Measurements from ENCODE around the gene SLC1A3.

Gene SLC1A3

GRCh38 chr5:36646507-36647023, 40.2 kb downstream of the SLC1A3 start:
- Histone ChIP-seq H3K79me2 (ENCODE audit: low read length) (no peaks in the 10 kb centered on the region), H3K4me2 (ENCODE audit: low read length) (no peak overlapping the region)

GRCh38 chr5:36647046-36647445, 40.6 kb downstream of the SLC1A3 start:
- H3K27ac ChIP-seq (ENCODE audit: low read length) = no peak overlapping the region
- H3K4me2 ChIP-seq (ENCODE audit: low read length) = no peak overlapping the region
- no peak overlapping the region for H3K9ac ChIP-seq (ENCODE audit: low read length)
- no peaks in the 10 kb centered on the region for H3K9me3 ChIP-seq (ENCODE audit: insufficient read depth, low read length)
- no peaks in the 10 kb centered on the region for H3K79me2 ChIP-seq (ENCODE audit: low read length)
- no peak overlapping the region for H2AFZ ChIP-seq (ENCODE audit: low read depth, low read length)
- no peaks in the 10 kb centered on the region for H3K4me1 ChIP-seq (ENCODE audit: low read length)
- no peaks in the 10 kb centered on the region for H4K20me1 ChIP-seq (ENCODE audit: insufficient read depth, low read length)
- no peak overlapping the region for H3K4me3 ChIP-seq (ENCODE audit: low read length)
- H3K36me3 ChIP-seq (replicated peaks; ENCODE audit: low read depth, low read length) = no peaks in the 10 kb centered on the region
- TF ChIP-seq CTCF (IDR thresholded peaks at IDR 0.05; ENCODE audit: low read depth, low read length) (no peak), EZH2phosphoT487 (IDR thresholded peaks at IDR 0.05; ENCODE audit: low read depth) (no peak)
- no peaks in the 10 kb centered on the region for H3K27me3 ChIP-seq (ENCODE audit: low read depth, low read length)

More at GRCh38 chr5:36646507-36647023, 40.2 kb downstream of the SLC1A3 start:
- H3K9ac ChIP-seq (ENCODE audit: low read length) = no peak overlapping the region
- TF ChIP-seq CTCF (IDR thresholded peaks at IDR 0.05; ENCODE audit: low read depth, low read length) (no peak), EZH2phosphoT487 (IDR thresholded peaks at IDR 0.05; ENCODE audit: low read depth) (no peak)
- H3K27ac ChIP-seq (ENCODE audit: low read length) = no peak overlapping the region
- no peaks in the 10 kb centered on the region for H3K4me1 ChIP-seq (ENCODE audit: low read length)
- H3K36me3 ChIP-seq (replicated peaks; ENCODE audit: low read depth, low read length) = no peaks in the 10 kb centered on the region
- H4K20me1 ChIP-seq (ENCODE audit: insufficient read depth, low read length) = no peaks in the 10 kb centered on the region
- no peak overlapping the region for H2AFZ ChIP-seq (ENCODE audit: low read depth, low read length)
- H3K9me3 ChIP-seq (ENCODE audit: insufficient read depth, low read length) = no peaks in the 10 kb centered on the region
- H3K27me3 ChIP-seq (ENCODE audit: low read depth, low read length) = no peaks in the 10 kb centered on the region
- H3K4me3 ChIP-seq (ENCODE audit: low read length) = no peak overlapping the region

- Histone ChIP-seq H3K4me3 (ENCODE audit: low read length) (no peak overlapping the region), H3K27ac (ENCODE audit: low read length) (no peak overlapping the region), H4K20me1 (ENCODE audit: insufficient read depth, low read length) (no peaks in the 10 kb centered on the region), H3K9me3 (ENCODE audit: insufficient read depth, low read length) (no peaks in the 10 kb centered on the region), H3K9ac (ENCODE audit: low read length) (no peak overlapping the region), H3K4me1 (ENCODE audit: low read length) (no peaks in the 10 kb centered on the region), H3K4me2 (ENCODE audit: low read length) (no peak overlapping the region), H3K27me3 (ENCODE audit: low read depth, low read length) (no peaks in the 10 kb centered on the region), H3K79me2 (ENCODE audit: low read length) (no peaks in the 10 kb centered on the region), H3K36me3 (replicated peaks; ENCODE audit: low read depth, low read length) (no peaks in the 10 kb centered on the region), H2AFZ (ENCODE audit: low read depth, low read length) (no peak overlapping the region)
- TF ChIP-seq CTCF (IDR thresholded peaks at IDR 0.05; ENCODE audit: low read depth, low read length) = no peak
Observed at GRCh38 chr5:36648426-36648825, 42.0 kb downstream of the SLC1A3 start.

- Histone ChIP-seq H2AFZ (ENCODE audit: low read depth, low read length) (no peak overlapping the region), H3K4me2 (ENCODE audit: low read length) (no peak overlapping the region), H4K20me1 (ENCODE audit: insufficient read depth, low read length) (no peaks in the 10 kb centered on the region), H3K4me3 (ENCODE audit: low read length) (no peak overlapping the region), H3K36me3 (replicated peaks; ENCODE audit: low read depth, low read length) (no peaks in the 10 kb centered on the region), H3K9me3 (ENCODE audit: insufficient read depth, low read length) (no peaks in the 10 kb centered on the region), H3K27me3 (ENCODE audit: low read depth, low read length) (no peaks in the 10 kb centered on the region), H3K9ac (ENCODE audit: low read length) (no peak overlapping the region), H3K4me1 (ENCODE audit: low read length) (no peaks in the 10 kb centered on the region), H3K79me2 (ENCODE audit: low read length) (no peaks in the 10 kb centered on the region), H3K27ac (ENCODE audit: low read length) (no peak overlapping the region)
- TF ChIP-seq CTCF (IDR thresholded peaks at IDR 0.05; ENCODE audit: low read depth, low read length) = no peak
- no peak for TF ChIP-seq EZH2phosphoT487 (IDR thresholded peaks at IDR 0.05; ENCODE audit: low read depth)
Observed at GRCh38 chr5:36651761-36652685, 45.6 kb downstream of the SLC1A3 start.

Data from OCI-LY3 (cell line).